ENCODE data around the gene FOSL1. TPM values are rescaled to one million over a fixed set of nuclear protein-coding genes. Genes with fewer than 3 reads are reported as not detected.
"Not testable (repeated sequence)": the region's sequence is repeated elsewhere in the genome, so short reads cannot be mapped to it uniquely, and the experiment has no call there.

Gene FOSL1
- total RNA-seq, 1 experiment from 2014 or later, result 125 TPM

- Histone ChIP-seq H3K36me3 (ENCODE audit: control insufficient read depth in 1 of 2, insufficient read depth in 2 of 2, low read length in 2 of 2) (peaks cover 14 to 35% of the 10 kb centered on the region in 2 experiments), H3K9me2 (ENCODE audit: insufficient read depth) (no peaks in the 10 kb centered on the region), H3K4me1 (ENCODE audit: control insufficient read depth in 1 of 2, insufficient read depth in 2 of 2, low read length in 2 of 2) (no peaks in the 10 kb centered on the region; a peak in 1 of 4 replicates), H3K4me3 (replicated peaks in 1 of 2; ENCODE audit: low read depth in 1 of 2, low read length in 2 of 2) (no peak overlapping the region), H3K79me2 (ENCODE audit: insufficient read depth, low read length) (peaks cover 10% of the 10 kb centered on the region), H4K20me1 (ENCODE audit: insufficient read depth) (no peaks in the 10 kb centered on the region), H3K27me3 (ENCODE audit: insufficient read depth, low read length) (no peaks in the 10 kb centered on the region), H3K4me2 (ENCODE audit: low read length) (no peak overlapping the region), H3K9ac (ENCODE audit: low read length) (no peak overlapping the region), H2AFZ (ENCODE audit: low read depth, low read length, poor library complexity, severe bottlenecking) (no peak overlapping the region), H3K27ac (ENCODE audit: low read depth, low read length) (no peak overlapping the region), H3K9me3 (ENCODE audit: control insufficient read depth in 1 of 2, insufficient read depth in 1 of 2, low read depth in 1 of 2, low read length in 2 of 2) (no peaks in the 10 kb centered on the region; a peak in 1 of 4 replicates)
- ATAC-seq (no peak), DNase-seq (ENCODE audit: low read depth, low spot score) (no peak)
- CTCF ChIA-PET, result interaction anchor here (1.0 to 2.4 kb wide), 5 partner anchors 10 to 138 kb away, joined by 3 to 10 read pairs (median 4); partner anchors contain the start of genes FIBP, KAT5 and MUS81
- no TSS peak for BruUV-seq (replicated peaks)
- POLR2A ChIA-PET, result interaction anchor here (1.1 to 4.2 kb wide), 3 partner anchors 8 to 20 kb away, joined by 4 to 16 read pairs (median 4); partner anchors contain the start of gene CFL1
- TF ChIP-seq ZFX (IDR thresholded peaks at IDR 0.05), result no peak
- TF ChIP-seq ZBTB33 (IDR thresholded peaks at IDR 0.05; ENCODE audit: extremely low read depth, insufficient replicate concordance, low read length), result no peak
- no peak for TF ChIP-seq FOSL1 (IDR thresholded peaks at IDR 0.05; ENCODE audit: low read depth)
- TF ChIP-seq CEBPB (IDR thresholded peaks at IDR 0.05; ENCODE audit: low read depth), result no peak
- no peak for TF ChIP-seq ZNF274 (IDR thresholded peaks at IDR 0.05; ENCODE audit: low read depth, low read length)
- no peak for TF ChIP-seq POLR2AphosphoS5 (IDR thresholded peaks at IDR 0.05; ENCODE audit: low read depth, low read length)
- TF ChIP-seq EZH2 (IDR thresholded peaks at IDR 0.05), result no peak
- RAD21 ChIA-PET (ENCODE audit: low non-redundant PET in 1 of 2, low total read pairs in 2 of 2, uncharacterized antibody in 2 of 2, unreplicated experiment in 2 of 2), result no interaction called here
- intact Hi-C loops (cut with micrococcal nuclease), result no loop called here
Observed at GRCh38 chr11:65849771-65850216, 50.4 kb downstream of the FOSL1 start.

GRCh38 chr11:65849366-65849765, 50.8 kb downstream of the FOSL1 start:
- H3K79me2 ChIP-seq (ENCODE audit: insufficient read depth, low read length), result peaks cover 6% of the 10 kb centered on the region
- no peak overlapping the region for H3K4me3 ChIP-seq (replicated peaks in 1 of 2; ENCODE audit: low read depth in 1 of 2, low read length in 2 of 2)
- no peaks in the 10 kb centered on the region for H3K9me2 ChIP-seq (ENCODE audit: insufficient read depth)
- TF ChIP-seq ATF3 (IDR thresholded peaks at IDR 0.05) (no peak), EGR1 (IDR thresholded peaks at IDR 0.05; ENCODE audit: low read depth) (no peak), EZH2 (IDR thresholded peaks at IDR 0.05) (no peak)
- no peaks in the 10 kb centered on the region; a peak in 1 of 4 replicates for H3K9me3 ChIP-seq (ENCODE audit: control insufficient read depth in 1 of 2, insufficient read depth in 1 of 2, low read depth in 1 of 2, low read length in 2 of 2)
- RAD21 ChIA-PET (ENCODE audit: low non-redundant PET in 1 of 2, low total read pairs in 2 of 2, uncharacterized antibody in 2 of 2, unreplicated experiment in 2 of 2), result no interaction called here
- H3K4me1 ChIP-seq (ENCODE audit: control insufficient read depth in 1 of 2, insufficient read depth in 2 of 2, low read length in 2 of 2), result no peaks in the 10 kb centered on the region; a peak in 1 of 4 replicates
- peaks cover 10 to 31% of the 10 kb centered on the region in 2 experiments for H3K36me3 ChIP-seq (ENCODE audit: control insufficient read depth in 1 of 2, insufficient read depth in 2 of 2, low read length in 2 of 2)
- CTCF ChIA-PET, result interaction anchor here (1.0 to 2.4 kb wide), 5 partner anchors 10 to 137 kb away, joined by 3 to 10 read pairs (median 4); partner anchors contain the start of genes FIBP, KAT5 and MUS81
- no peak overlapping the region for H3K27ac ChIP-seq (ENCODE audit: low read depth, low read length)
- DNase-seq (ENCODE audit: low read depth, low spot score) (no peak), ATAC-seq (no peak)
- POLR2A ChIA-PET, result interaction anchor here (1.1 to 4.2 kb wide), 3 partner anchors 9 to 20 kb away, joined by 4 to 16 read pairs (median 4); partner anchors contain the start of gene CFL1
- intact Hi-C loops (cut with micrococcal nuclease), result no loop called here
- no peaks in the 10 kb centered on the region for H4K20me1 ChIP-seq (ENCODE audit: insufficient read depth)
- H3K9ac ChIP-seq (ENCODE audit: low read length), result no peak overlapping the region
- H3K27me3 ChIP-seq (ENCODE audit: insufficient read depth, low read length), result no peaks in the 10 kb centered on the region
- H2AFZ ChIP-seq (ENCODE audit: low read depth, low read length, poor library complexity, severe bottlenecking), result no peak overlapping the region
- BruUV-seq (replicated peaks), result no TSS peak
- H3K4me2 ChIP-seq (ENCODE audit: low read length), result no peak overlapping the region

DNA sequence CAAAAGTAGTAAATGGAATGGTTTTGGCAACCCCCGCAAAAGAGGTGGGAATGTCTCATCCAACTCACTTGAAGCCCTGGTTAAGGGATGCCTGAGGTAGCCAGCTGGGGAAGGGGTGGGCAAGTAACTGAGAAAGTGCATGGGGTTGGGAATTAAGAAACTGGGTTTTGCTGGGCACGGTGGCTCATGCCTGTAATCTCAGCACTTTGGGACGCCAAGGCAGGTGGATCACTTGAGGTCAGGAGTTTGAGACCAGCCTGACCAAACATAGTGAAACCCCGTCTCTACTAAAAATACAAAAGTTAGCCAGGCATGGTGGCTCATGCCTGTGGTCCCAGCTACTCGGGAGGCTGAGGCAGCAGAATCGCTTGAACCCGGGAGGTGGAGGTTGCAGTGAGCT, 51.5 kb downstream of the FOSL1 start:
- CTCF ChIA-PET, result interaction anchor here (1.2 to 2.4 kb wide), 2 partner anchors 11 to 69 kb away, joined by 3 to 9 read pairs; partner anchors contain the start of gene MUS81
- RAD21 ChIA-PET (ENCODE audit: low non-redundant PET in 1 of 2, low total read pairs in 2 of 2, uncharacterized antibody in 2 of 2, unreplicated experiment in 2 of 2); ATAC-seq; H3K9ac ChIP-seq (ENCODE audit: low read length); H3K4me3 ChIP-seq (replicated peaks in 1 of 2; ENCODE audit: low read depth in 1 of 2, low read length in 2 of 2); H3K79me2 ChIP-seq (ENCODE audit: insufficient read depth, low read length); H3K9me2 ChIP-seq (ENCODE audit: insufficient read depth); H2AFZ ChIP-seq (ENCODE audit: low read depth, low read length, poor library complexity, severe bottlenecking); intact Hi-C loops (cut with micrococcal nuclease); BruUV-seq (replicated peaks); H3K27ac ChIP-seq (ENCODE audit: low read depth, low read length); DNase-seq (ENCODE audit: low read depth, low spot score); H4K20me1 ChIP-seq (ENCODE audit: insufficient read depth); H3K9me3 ChIP-seq (ENCODE audit: control insufficient read depth in 1 of 2, insufficient read depth in 1 of 2, low read depth in 1 of 2, low read length in 2 of 2); H3K4me2 ChIP-seq (ENCODE audit: low read length); H3K4me1 ChIP-seq (ENCODE audit: control insufficient read depth in 1 of 2, insufficient read depth in 2 of 2, low read length in 2 of 2); H3K27me3 ChIP-seq (ENCODE audit: insufficient read depth, low read length): not testable (repeated sequence)
- POLR2A ChIA-PET, result interaction anchor here (1.7 to 4.2 kb wide), 2 partner anchors 9 to 11 kb away, joined by 4 to 16 read pairs; partner anchors contain the start of gene CFL1
- peaks cover 6 to 25% of the 10 kb centered on the region in 2 experiments for H3K36me3 ChIP-seq (ENCODE audit: control insufficient read depth in 1 of 2, insufficient read depth in 2 of 2, low read length in 2 of 2)
